Liver (tissue), 3 donors: Measurements from ENCODE around the gene EDEM2.

Experiments used
- EGR1 ChIP-seq, 2 donors: IDR thresholded peaks; 2 replicates each; pipeline ENCODE4 v1.6.1; 2016 to 2018; ENCODE audit warnings: antibody characterized with exemption in 2 of 2, low read depth in 2 of 2
- FOXA1 ChIP-seq: IDR thresholded peaks from 2 replicates; pipeline ENCODE4 v1.6.1; 2016; ENCODE audit warnings: antibody characterized with exemption
- GABPA ChIP-seq, 2 donors: IDR thresholded peaks in 1 of 2; conservative IDR thresholded peaks in 1 of 2; 2 replicates each; pipeline ENCODE4 v1.6.1; 2016; ENCODE audit warnings: antibody characterized with exemption in 2 of 2, mild to moderate bottlenecking in 1 of 2, moderate library complexity in 1 of 2
- JUND ChIP-seq, 2 donors: IDR thresholded peaks; 2 replicates each; pipeline ENCODE4 v1.6.1; 2016; ENCODE audit warnings: antibody characterized with exemption in 2 of 2
- NR2F2 ChIP-seq: IDR thresholded peaks from 2 replicates; pipeline ENCODE4 v1.6.1; 2016; ENCODE audit warnings: antibody characterized with exemption
- RAD21 ChIP-seq, 2 donors: IDR thresholded peaks; 2 replicates each; pipeline ENCODE4 v1.6.1; 2016; ENCODE audit warnings: antibody characterized with exemption in 2 of 2, mild to moderate bottlenecking in 2 of 2
- RXRA ChIP-seq, 2 donors: IDR thresholded peaks; 2 replicates each; pipeline ENCODE4 v1.6.1; 2017 to 2018; ENCODE audit warnings: antibody characterized with exemption in 2 of 2, mild to moderate bottlenecking in 1 of 2
- SP1 ChIP-seq: IDR thresholded peaks from 2 replicates; pipeline ENCODE4 v1.6.1; 2018; ENCODE audit warnings: antibody characterized with exemption, mild to moderate bottlenecking
- TAF1 ChIP-seq: conservative IDR thresholded peaks from 2 replicates; pipeline ENCODE4 v1.6.1; 2016; ENCODE audit warnings: antibody characterized with exemption, mild to moderate bottlenecking
- YY1 ChIP-seq: IDR thresholded peaks from 2 replicates; pipeline ENCODE4 v1.6.1; 2016; ENCODE audit warnings: antibody characterized with exemption, mild to moderate bottlenecking
- TF ChIP-seq, protein P1 (sequence below): fragments of 150-350 bp; IDR thresholded peaks from 2 replicates; pipeline ENCODE4 v1.5.1; 2017; ENCODE audit warnings: improper control_type of control experiment, low read depth, low read length; ENCODE audit not compliant: missing input control
- TF ChIP-seq, protein P2 (sequence below): IDR thresholded peaks from 2 replicates; pipeline ENCODE4 v1.6.1; 2016; ENCODE audit warnings: antibody characterized with exemption, mild to moderate bottlenecking
- TF ChIP-seq, protein P3 (sequence below): IDR thresholded peaks from 2 replicates; pipeline ENCODE4 v1.6.1; 2016; ENCODE audit warnings: antibody characterized with exemption
- TF ChIP-seq, protein P4 (sequence below): IDR thresholded peaks from 2 replicates; pipeline ENCODE4 v1.6.1; 2016; ENCODE audit warnings: antibody characterized with exemption
- donor health status: healthy.
- donor health status: healthy.

DNA sequence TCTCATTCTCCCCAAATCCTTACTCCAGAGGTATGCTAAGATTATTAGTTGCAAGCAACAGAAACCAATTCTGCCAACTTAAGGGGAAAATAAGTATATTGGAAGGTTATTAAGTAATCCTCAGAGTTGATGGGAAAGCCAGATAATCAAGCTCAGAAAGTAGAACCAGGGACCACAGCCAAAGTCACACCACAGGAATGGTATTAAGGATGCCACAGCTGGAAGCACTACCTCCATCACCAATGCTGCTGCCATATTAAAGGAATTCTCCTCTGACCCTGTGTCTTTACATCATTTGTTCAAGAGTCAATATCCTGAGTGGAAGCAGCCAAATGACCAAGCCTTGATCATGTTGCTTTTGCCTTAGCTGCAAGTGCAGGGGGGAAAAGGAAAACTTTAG is 34.6 kb upstream of the EDEM2 start:
- TF ChIP-seq RAD21 (IDR thresholded peaks at IDR 0.05) (no peak), TAF1 (no peak), RXRA (IDR thresholded peaks at IDR 0.05) (no peak), SP1 (no peak), YY1 (no peak), JUND (IDR thresholded peaks at IDR 0.05) (no peak), FOXA1 (no peak), GABPA (IDR thresholded peaks at IDR 0.05 in 1 of 2, conservative IDR thresholded peaks at IDR 0.05 in 1 of 2) (no peak), NR2F2 (no peak), EGR1 (IDR thresholded peaks at IDR 0.05; ENCODE audit: low read depth in 2 of 2) (no peak)
- TF ChIP-seq, protein P1, sequence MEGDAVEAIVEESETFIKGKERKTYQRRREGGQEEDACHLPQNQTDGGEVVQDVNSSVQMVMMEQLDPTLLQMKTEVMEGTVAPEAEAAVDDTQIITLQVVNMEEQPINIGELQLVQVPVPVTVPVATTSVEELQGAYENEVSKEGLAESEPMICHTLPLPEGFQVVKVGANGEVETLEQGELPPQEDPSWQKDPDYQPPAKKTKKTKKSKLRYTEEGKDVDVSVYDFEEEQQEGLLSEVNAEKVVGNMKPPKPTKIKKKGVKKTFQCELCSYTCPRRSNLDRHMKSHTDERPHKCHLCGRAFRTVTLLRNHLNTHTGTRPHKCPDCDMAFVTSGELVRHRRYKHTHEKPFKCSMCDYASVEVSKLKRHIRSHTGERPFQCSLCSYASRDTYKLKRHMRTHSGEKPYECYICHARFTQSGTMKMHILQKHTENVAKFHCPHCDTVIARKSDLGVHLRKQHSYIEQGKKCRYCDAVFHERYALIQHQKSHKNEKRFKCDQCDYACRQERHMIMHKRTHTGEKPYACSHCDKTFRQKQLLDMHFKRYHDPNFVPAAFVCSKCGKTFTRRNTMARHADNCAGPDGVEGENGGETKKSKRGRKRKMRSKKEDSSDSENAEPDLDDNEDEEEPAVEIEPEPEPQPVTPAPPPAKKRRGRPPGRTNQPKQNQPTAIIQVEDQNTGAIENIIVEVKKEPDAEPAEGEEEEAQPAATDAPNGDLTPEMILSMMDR = no peak
- TF ChIP-seq, protein P2, sequence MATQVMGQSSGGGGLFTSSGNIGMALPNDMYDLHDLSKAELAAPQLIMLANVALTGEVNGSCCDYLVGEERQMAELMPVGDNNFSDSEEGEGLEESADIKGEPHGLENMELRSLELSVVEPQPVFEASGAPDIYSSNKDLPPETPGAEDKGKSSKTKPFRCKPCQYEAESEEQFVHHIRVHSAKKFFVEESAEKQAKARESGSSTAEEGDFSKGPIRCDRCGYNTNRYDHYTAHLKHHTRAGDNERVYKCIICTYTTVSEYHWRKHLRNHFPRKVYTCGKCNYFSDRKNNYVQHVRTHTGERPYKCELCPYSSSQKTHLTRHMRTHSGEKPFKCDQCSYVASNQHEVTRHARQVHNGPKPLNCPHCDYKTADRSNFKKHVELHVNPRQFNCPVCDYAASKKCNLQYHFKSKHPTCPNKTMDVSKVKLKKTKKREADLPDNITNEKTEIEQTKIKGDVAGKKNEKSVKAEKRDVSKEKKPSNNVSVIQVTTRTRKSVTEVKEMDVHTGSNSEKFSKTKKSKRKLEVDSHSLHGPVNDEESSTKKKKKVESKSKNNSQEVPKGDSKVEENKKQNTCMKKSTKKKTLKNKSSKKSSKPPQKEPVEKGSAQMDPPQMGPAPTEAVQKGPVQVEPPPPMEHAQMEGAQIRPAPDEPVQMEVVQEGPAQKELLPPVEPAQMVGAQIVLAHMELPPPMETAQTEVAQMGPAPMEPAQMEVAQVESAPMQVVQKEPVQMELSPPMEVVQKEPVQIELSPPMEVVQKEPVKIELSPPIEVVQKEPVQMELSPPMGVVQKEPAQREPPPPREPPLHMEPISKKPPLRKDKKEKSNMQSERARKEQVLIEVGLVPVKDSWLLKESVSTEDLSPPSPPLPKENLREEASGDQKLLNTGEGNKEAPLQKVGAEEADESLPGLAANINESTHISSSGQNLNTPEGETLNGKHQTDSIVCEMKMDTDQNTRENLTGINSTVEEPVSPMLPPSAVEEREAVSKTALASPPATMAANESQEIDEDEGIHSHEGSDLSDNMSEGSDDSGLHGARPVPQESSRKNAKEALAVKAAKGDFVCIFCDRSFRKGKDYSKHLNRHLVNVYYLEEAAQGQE = no peak
- TF ChIP-seq, protein P3, sequence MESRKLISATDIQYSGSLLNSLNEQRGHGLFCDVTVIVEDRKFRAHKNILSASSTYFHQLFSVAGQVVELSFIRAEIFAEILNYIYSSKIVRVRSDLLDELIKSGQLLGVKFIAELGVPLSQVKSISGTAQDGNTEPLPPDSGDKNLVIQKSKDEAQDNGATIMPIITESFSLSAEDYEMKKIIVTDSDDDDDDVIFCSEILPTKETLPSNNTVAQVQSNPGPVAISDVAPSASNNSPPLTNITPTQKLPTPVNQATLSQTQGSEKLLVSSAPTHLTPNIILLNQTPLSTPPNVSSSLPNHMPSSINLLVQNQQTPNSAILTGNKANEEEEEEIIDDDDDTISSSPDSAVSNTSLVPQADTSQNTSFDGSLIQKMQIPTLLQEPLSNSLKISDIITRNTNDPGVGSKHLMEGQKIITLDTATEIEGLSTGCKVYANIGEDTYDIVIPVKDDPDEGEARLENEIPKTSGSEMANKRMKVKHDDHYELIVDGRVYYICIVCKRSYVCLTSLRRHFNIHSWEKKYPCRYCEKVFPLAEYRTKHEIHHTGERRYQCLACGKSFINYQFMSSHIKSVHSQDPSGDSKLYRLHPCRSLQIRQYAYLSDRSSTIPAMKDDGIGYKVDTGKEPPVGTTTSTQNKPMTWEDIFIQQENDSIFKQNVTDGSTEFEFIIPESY = no peak
- TF ChIP-seq, protein P4, sequence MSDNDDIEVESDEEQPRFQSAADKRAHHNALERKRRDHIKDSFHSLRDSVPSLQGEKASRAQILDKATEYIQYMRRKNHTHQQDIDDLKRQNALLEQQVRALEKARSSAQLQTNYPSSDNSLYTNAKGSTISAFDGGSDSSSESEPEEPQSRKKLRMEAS = no peak
